Measurements from ENCODE around the gene TSHZ2. TPM values are rescaled to one million over a fixed set of nuclear protein-coding genes. Genes with fewer than 3 reads are reported as not detected.

TSHZ2 gene
- not detected in 5 replicates for total RNA-seq (2022; extraction: Qiagen RNA extraction; ENCODE audit: low read depth)

GRCh38 chr20:52972190-52972937 is at the start of gene TSHZ2:
Gene TSHZ2, plus strand, starts transcription at chr20:52972358. Its CDS starts 936 bp downstream, at chr20:52973294.

All from A549 treated with RU486 at 1 μM for 4 hours (cell line).